K562 (cell line): ENCODE data around the gene CEACAM20. TPM values are rescaled to one million over a fixed set of nuclear protein-coding genes. Genes with fewer than 3 reads are reported as not detected.
A peak's percentile ranks its signal among the peaks of the same experiment; 100 is the strongest.

ENCODE experiments used
- CBX8 ChIP-seq: fragments of 200-600 bp; sonication (generic); IDR thresholded peaks from 2 replicates; pipeline ENCODE4 v1.6.1; 2012; ENCODE audit warnings: borderline replicate concordance, mixed run types, low read depth, mild to moderate bottlenecking, moderate library complexity, mixed read lengths, low read length, control low read depth, inconsistent platforms; ENCODE audit not compliant: poor library complexity, severe bottlenecking; ENCODE audit errors: extremely low read depth
- CCNT2 ChIP-seq: IDR thresholded peaks from 2 replicates; pipeline ENCODE4 v1.6.1; 2011; ENCODE audit warnings: borderline replicate concordance, low read depth, mild to moderate bottlenecking, moderate library complexity, mixed read lengths, low read length; ENCODE audit not compliant: insufficient read length; ENCODE audit errors: extremely low read depth
- CEBPB ChIP-seq: fragments of 450-650 bp; IDR thresholded peaks from 2 replicates; pipeline ENCODE4 v1.6.1; 2016; ENCODE audit warnings: missing genetic modification characterization, missing compliant biosample characterization
- CTBP1 ChIP-seq: fragments of 450-650 bp; IDR thresholded peaks from 2 replicates; pipeline ENCODE4 v1.6.1; 2016; ENCODE audit warnings: borderline replicate concordance
- MEIS2 ChIP-seq: fragments of 450-650 bp; IDR thresholded peaks from 2 replicates; pipeline ENCODE4 v1.6.1; 2014; ENCODE audit warnings: mild to moderate bottlenecking; ENCODE audit not compliant: partially characterized antibody
- POLR2A ChIP-seq: fragments of 450-650 bp; conservative IDR thresholded peaks from 2 replicates; pipeline ENCODE4 v1.6.1; 2016
- PTRF ChIP-seq: fragments of 450-650 bp; IDR thresholded peaks from 2 replicates; pipeline ENCODE4 v1.6.1; 2016; ENCODE audit warnings: mild to moderate bottlenecking, missing genetic modification characterization, missing compliant biosample characterization
- SOX6 ChIP-seq: fragments of 450-650 bp; IDR thresholded peaks from 2 replicates; pipeline ENCODE4 v1.6.1; 2014; ENCODE audit warnings: mild to moderate bottlenecking
- SRF ChIP-seq, 2 experiments: fragments of 250-450, 450-650 bp in 1 of 2; sonication (Bioruptor Pico) in 1 of 2; sonication (generic) in 1 of 2; formaldehyde crosslinking; IDR thresholded peaks; 2 replicates each; pipeline versions ENCODE4 v1.5.0 to v1.5.1; 2020 to 2022; ENCODE audit warnings: mild to moderate bottlenecking in 1 of 2, missing genetic modification reagents in 1 of 2
- TEAD4 ChIP-seq, 2 experiments: sonication (generic) in 1 of 2; formaldehyde crosslinking in 1 of 2; IDR thresholded peaks; 2 replicates each; pipeline versions ENCODE4 v1.6.1 to v1.8.0; 2012 to 2022; ENCODE audit warnings: borderline replicate concordance in 1 of 2, inconsistent platforms in 1 of 2, low read length in 1 of 2, mild to moderate bottlenecking in 1 of 2, missing genetic modification reagents in 1 of 2
- USF2 ChIP-seq: sonication (generic); formaldehyde crosslinking; IDR thresholded peaks from 2 replicates; pipeline ENCODE4 v1.5.0; 2020; ENCODE audit warnings: missing genetic modification reagents
- ZBTB7A ChIP-seq: IDR thresholded peaks from 2 replicates; pipeline ENCODE4 v1.6.1; 2011; ENCODE audit warnings: low read depth, mild to moderate bottlenecking, low read length, moderate library complexity, borderline replicate concordance; ENCODE audit not compliant: control insufficient read depth
- ZFP1 ChIP-seq: fragments of 450-650 bp; formaldehyde crosslinking; IDR thresholded peaks from 2 replicates; pipeline ENCODE4 v1.4.0; 2020; ENCODE audit warnings: mild to moderate bottlenecking, mixed read lengths
- ZNF253 ChIP-seq: fragments of 250-450 bp; sonication (Bioruptor Pico); conservative IDR thresholded peaks from 2 replicates; pipeline ENCODE4 v1.6.1; 2021; ENCODE audit warnings: mild to moderate bottlenecking
- ZNF644 ChIP-seq: fragments of 200-800 bp; sonication (Bioruptor generic); IDR thresholded peaks from 2 replicates; pipeline ENCODE4 v1.6.1; 2016; ENCODE audit warnings: low read depth, missing genetic modification characterization, missing compliant biosample characterization
- ZNF696 ChIP-seq: fragments of 250-450 bp; sonication (Bioruptor Pico); conservative IDR thresholded peaks from 2 replicates; pipeline ENCODE4 v1.4.0; 2020; ENCODE audit warnings: mild to moderate bottlenecking, moderate library complexity
- polyA plus RNA-seq, 8 experiments: library from polyadenylated mRNA; depleted of rRNA in 4 of 8; stranded (reverse) in 5 of 8; unstranded in 3 of 8; fragments of >200 nt; fragmentation: Nextera tagmentation in 2 of 8; fragmentation: Illumina TruSeq in 1 of 8; extraction: Ambion mirVana in 2 of 8; extraction: Trizol in 1 of 8; gene quantifications; 2 replicates each; pipeline versions ENCODE4 v1.2.1 to v1.2.3, GENCODE V29; 2011 to 2014; ENCODE audit warnings: inconsistent platforms in 1 of 8, missing spikeins in 1 of 8
- total RNA-seq, 7 experiments: library from RNA; depleted of rRNA in 6 of 7; stranded (reverse); fragments of >200 nt in 6 of 7; fragmentation: Illumina TruSeq in 2 of 7; extraction: Trizol in 2 of 7; gene quantifications; 2 replicates each; pipeline versions ENCODE4 v1.2.1 to v1.2.3, GENCODE V29; 2011 to 2021; ENCODE audit warnings: low replicate concordance in 1 of 7
- TF ChIP-seq, protein P1 (sequence below): sonication (generic); formaldehyde crosslinking; IDR thresholded peaks from 2 replicates; pipeline ENCODE4 v1.8.0; 2022; ENCODE audit warnings: mild to moderate bottlenecking, missing genetic modification reagents
- TF ChIP-seq, protein P2 (sequence below), 2 experiments: fragments of 450-650 bp; IDR thresholded peaks; 2 replicates each; pipeline ENCODE4 v1.6.1; 2016
- TF ChIP-seq, protein P3 (sequence below): fragments of 200-800 bp; sonication (Bioruptor generic); IDR thresholded peaks from 2 replicates; pipeline ENCODE4 v1.6.1; 2017; ENCODE audit warnings: missing genetic modification characterization, missing compliant biosample characterization

CEACAM20 gene
- total and polyA plus RNA-seq, 9 of the 15 experiments (the other 6 are each of a cell fraction or from before 2014, with no cell fraction given) = not detected

DNA sequence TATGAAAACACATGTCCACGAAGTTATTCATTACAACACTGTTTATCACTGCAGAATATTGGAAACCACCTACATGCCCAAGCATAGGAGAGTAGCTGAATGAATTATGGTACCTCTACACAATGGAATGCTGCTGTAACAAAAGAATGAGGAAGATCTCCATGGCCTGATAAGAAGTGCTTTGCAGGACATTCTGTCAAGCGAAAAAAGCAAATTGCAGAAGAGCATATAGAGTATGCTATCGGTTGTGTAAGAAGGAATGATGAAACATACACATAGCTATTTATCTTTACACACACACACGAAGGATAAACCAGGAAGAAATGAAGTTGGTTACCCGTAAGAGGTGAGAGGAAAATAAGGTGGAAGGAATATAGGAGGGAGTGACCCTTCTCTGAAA, 37.5 kb upstream of the CEACAM20 start (continued):
- no peak for TF ChIP-seq ZNF644 (tag)
- TF ChIP-seq TEAD4 (IDR thresholded peaks at IDR 0.05; ENCODE audit: low read length) = peak; percentile 21; the same call in 1 of the 2 replicates
- TF ChIP-seq TEAD4 (CRISPR knock-in tag; IDR thresholded peaks at IDR 0.05; ENCODE audit: borderline replicate concordance) = no peak
- no peak for TF ChIP-seq CCNT2
- TF ChIP-seq PTRF (tag) = no peak
- TF ChIP-seq ZNF696 (CRISPR knock-in tag) = no peak
- TF ChIP-seq, protein P1, sequence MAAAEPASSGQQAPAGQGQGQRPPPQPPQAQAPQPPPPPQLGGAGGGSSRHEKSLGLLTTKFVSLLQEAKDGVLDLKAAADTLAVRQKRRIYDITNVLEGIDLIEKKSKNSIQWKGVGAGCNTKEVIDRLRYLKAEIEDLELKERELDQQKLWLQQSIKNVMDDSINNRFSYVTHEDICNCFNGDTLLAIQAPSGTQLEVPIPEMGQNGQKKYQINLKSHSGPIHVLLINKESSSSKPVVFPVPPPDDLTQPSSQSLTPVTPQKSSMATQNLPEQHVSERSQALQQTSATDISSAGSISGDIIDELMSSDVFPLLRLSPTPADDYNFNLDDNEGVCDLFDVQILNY (CRISPR knock-in tag) = no peak
- no peak for TF ChIP-seq ZBTB7A
- TF ChIP-seq CEBPB (tag) = peak; percentile 84
- TF ChIP-seq, protein P2, sequence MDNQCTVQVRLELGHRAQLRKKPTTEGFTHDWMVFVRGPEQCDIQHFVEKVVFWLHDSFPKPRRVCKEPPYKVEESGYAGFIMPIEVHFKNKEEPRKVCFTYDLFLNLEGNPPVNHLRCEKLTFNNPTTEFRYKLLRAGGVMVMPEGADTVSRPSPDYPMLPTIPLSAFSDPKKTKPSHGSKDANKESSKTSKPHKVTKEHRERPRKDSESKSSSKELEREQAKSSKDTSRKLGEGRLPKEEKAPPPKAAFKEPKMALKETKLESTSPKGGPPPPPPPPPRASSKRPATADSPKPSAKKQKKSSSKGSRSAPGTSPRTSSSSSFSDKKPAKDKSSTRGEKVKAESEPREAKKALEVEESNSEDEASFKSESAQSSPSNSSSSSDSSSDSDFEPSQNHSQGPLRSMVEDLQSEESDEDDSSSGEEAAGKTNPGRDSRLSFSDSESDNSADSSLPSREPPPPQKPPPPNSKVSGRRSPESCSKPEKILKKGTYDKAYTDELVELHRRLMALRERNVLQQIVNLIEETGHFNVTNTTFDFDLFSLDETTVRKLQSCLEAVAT (IDR thresholded peaks at IDR 0.05) = no peak
- TF ChIP-seq USF2 (CRISPR knock-in tag) = no peak
- TF ChIP-seq SOX6 = peak; percentile 84
- no peak for TF ChIP-seq SRF (CRISPR knock-in tag; IDR thresholded peaks at IDR 0.05)
- no peak for TF ChIP-seq CBX8
- TF ChIP-seq ZFP1 (CRISPR knock-in tag) = no peak
- peak; percentile 59 for TF ChIP-seq CTBP1
- TF ChIP-seq MEIS2 = peak; percentile 26
- no peak for TF ChIP-seq POLR2A
- TF ChIP-seq ZNF253 (CRISPR knock-in tag) = no peak
- TF ChIP-seq, protein P3, sequence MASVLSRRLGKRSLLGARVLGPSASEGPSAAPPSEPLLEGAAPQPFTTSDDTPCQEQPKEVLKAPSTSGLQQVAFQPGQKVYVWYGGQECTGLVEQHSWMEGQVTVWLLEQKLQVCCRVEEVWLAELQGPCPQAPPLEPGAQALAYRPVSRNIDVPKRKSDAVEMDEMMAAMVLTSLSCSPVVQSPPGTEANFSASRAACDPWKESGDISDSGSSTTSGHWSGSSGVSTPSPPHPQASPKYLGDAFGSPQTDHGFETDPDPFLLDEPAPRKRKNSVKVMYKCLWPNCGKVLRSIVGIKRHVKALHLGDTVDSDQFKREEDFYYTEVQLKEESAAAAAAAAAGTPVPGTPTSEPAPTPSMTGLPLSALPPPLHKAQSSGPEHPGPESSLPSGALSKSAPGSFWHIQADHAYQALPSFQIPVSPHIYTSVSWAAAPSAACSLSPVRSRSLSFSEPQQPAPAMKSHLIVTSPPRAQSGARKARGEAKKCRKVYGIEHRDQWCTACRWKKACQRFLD = no peak
